Endothelial cell of umbilical vein (primary cell): ENCODE data around the gene CDH15. TPM values are rescaled to one million over a fixed set of nuclear protein-coding genes. Genes with fewer than 3 reads are reported as not detected.

ENCODE experiments used
- BruUV-seq: library from RNA; stranded (reverse); fragments of 400-500 nt; replicated peaks from 2 replicates; lab custom pipeline; 2021; lab: Mats Ljungman, UMichigan
- CTCF ChIA-PET: fragments of 300-600, 350-600 bp; sonication (Branson Sonifier 250); formaldehyde crosslinking; loops from one replicate; lab custom pipeline; 2021; ENCODE audit warnings: antibody characterized with exemption, inconsistent platforms; lab: Charles Lee
- POLR2A ChIA-PET: fragments of 300-600, 350-600 bp; sonication (Branson Sonifier 250); formaldehyde crosslinking; loops from one replicate; lab custom pipeline; 2021; ENCODE audit warnings: antibody characterized with exemption, inconsistent platforms; lab: Charles Lee
- DNase-seq: peaks from one replicate; pipeline ENCODE4 v3.0.0-alpha.2; 2011; ENCODE audit warnings: low read depth, low spot score
- FAIRE-seq: peaks from 2 replicates; lab custom pipeline; 2011; peaks lifted over from hg19 to GRCh38; lab: Jason Lieb, UNC
- H2AFZ ChIP-seq: 2 replicates; pipeline ENCODE4 v1.6.0; 2012; ENCODE audit warnings: low read depth, low read length, control low read depth, inconsistent platforms
- H3K27ac ChIP-seq: 2 replicates; pipeline ENCODE4 v1.5.1; 2011; ENCODE audit warnings: low read depth, mild to moderate bottlenecking, control low read depth, low read length, moderate library complexity; ENCODE audit not compliant: insufficient read depth
- H3K27me3 ChIP-seq, 2 experiments: 2 replicates each; pipeline versions ENCODE4 v1.6.0 to v1.6.1; 2011; ENCODE audit warnings: low read length in 2 of 2, mixed read lengths in 1 of 2; ENCODE audit not compliant: control insufficient read depth in 2 of 2, insufficient read depth in 2 of 2
- H3K36me3 ChIP-seq, 2 experiments: 2 replicates in 1 of 2; 3 replicates in 1 of 2; pipeline ENCODE4 v1.5.1; 2011; ENCODE audit warnings: low read length in 2 of 2, mild to moderate bottlenecking in 1 of 2, moderate library complexity in 1 of 2; ENCODE audit not compliant: control insufficient read depth in 2 of 2, insufficient read depth in 2 of 2; ENCODE audit errors: extremely low read depth in 1 of 2
- H3K4me1 ChIP-seq: 3 replicates; pipeline ENCODE4 v1.5.1; 2011; ENCODE audit warnings: mild to moderate bottlenecking, low read length; ENCODE audit not compliant: control insufficient read depth, insufficient read depth; ENCODE audit errors: extremely low read depth
- H3K4me2 ChIP-seq: 2 replicates; pipeline ENCODE4 v1.6.1; 2011; ENCODE audit warnings: low read length, control low read depth, mixed read lengths; ENCODE audit not compliant: insufficient read depth
- H3K4me3 ChIP-seq, 3 experiments: fragments of 200-600 bp in 1 of 3; sonication (generic), shearing (Covaris generic) in 1 of 3; replicated peaks in 1 of 3; 2 replicates each; pipeline ENCODE4 v1.5.1; 2011 to 2016; ENCODE audit warnings: control low read depth in 3 of 3, low read length in 3 of 3, mild to moderate bottlenecking in 2 of 3, inconsistent platforms in 1 of 3, low read depth in 1 of 3, moderate library complexity in 1 of 3; ENCODE audit not compliant: insufficient read depth in 1 of 3
- H3K79me2 ChIP-seq: 2 replicates; pipeline ENCODE4 v1.6.0; 2012; ENCODE audit warnings: low read length, inconsistent platforms; ENCODE audit not compliant: control insufficient read depth, insufficient read depth
- H3K9ac ChIP-seq: replicated peaks from 2 replicates; pipeline ENCODE3; 2011; ENCODE audit warnings: low read length, control low read depth; ENCODE audit not compliant: insufficient read depth; ENCODE audit errors: extremely low read depth
- H3K9me1 ChIP-seq: replicated peaks from 3 replicates; pipeline ENCODE4 v1.6.0; 2011; ENCODE audit warnings: mild to moderate bottlenecking, low read length; ENCODE audit not compliant: control insufficient read depth, insufficient read depth; ENCODE audit errors: extremely low read depth
- H3K9me3 ChIP-seq: replicated peaks from 2 replicates; pipeline ENCODE4 v1.5.1; 2012; ENCODE audit warnings: low read length, inconsistent platforms; ENCODE audit not compliant: control insufficient read depth, insufficient read depth
- H4K20me1 ChIP-seq: replicated peaks from 2 replicates; pipeline ENCODE3; 2011; ENCODE audit warnings: mild to moderate bottlenecking, low read length; ENCODE audit not compliant: control insufficient read depth, insufficient read depth; ENCODE audit errors: extremely low read depth
- CTCF ChIP-seq, 2 donors: IDR thresholded peaks; 1 replicate in 1 of 2; 2 replicates in 1 of 2; pipeline ENCODE4 v1.5.1; 2011; ENCODE audit warnings: low read length in 2 of 2, mild to moderate bottlenecking in 2 of 2, moderate library complexity in 2 of 2, control low read depth in 1 of 2, inconsistent platforms in 1 of 2, low read depth in 1 of 2; ENCODE audit not compliant: insufficient read depth in 1 of 2; ENCODE audit errors: extremely low read depth in 1 of 2
- EZH2 ChIP-seq: IDR thresholded peaks from 2 replicates; pipeline ENCODE4 v1.6.1; 2012; ENCODE audit warnings: borderline replicate concordance, low read depth, mild to moderate bottlenecking, moderate library complexity, low read length, inconsistent platforms; ENCODE audit not compliant: severe bottlenecking
- FOS ChIP-seq: IDR thresholded peaks from 2 replicates; pipeline ENCODE4 v1.6.1; 2011; ENCODE audit warnings: mild to moderate bottlenecking, low read length, moderate library complexity, borderline replicate concordance; ENCODE audit not compliant: insufficient read depth
- GATA2 ChIP-seq: IDR thresholded peaks from 2 replicates; pipeline ENCODE4 v1.7.0; 2011; ENCODE audit warnings: low read depth, mild to moderate bottlenecking, moderate library complexity, mixed read lengths, low read length; ENCODE audit not compliant: insufficient read length, insufficient read depth
- JUN ChIP-seq: IDR thresholded peaks from 2 replicates; pipeline ENCODE4 v1.6.1; 2011; ENCODE audit warnings: borderline replicate concordance, low read depth; ENCODE audit not compliant: insufficient read length, insufficient read depth
- MAX ChIP-seq: IDR thresholded peaks from 2 replicates; pipeline ENCODE4 v1.6.1; 2011; ENCODE audit not compliant: insufficient read depth, insufficient read length
- MYC ChIP-seq: IDR thresholded peaks from one replicate; pipeline ENCODE4 v1.6.1; 2011; ENCODE audit warnings: mild to moderate bottlenecking, low read depth, low read length
- POLR2A ChIP-seq: IDR thresholded peaks from 2 replicates; pipeline ENCODE4 v1.6.1; 2012; ENCODE audit warnings: low read depth, mild to moderate bottlenecking, control low read depth, low read length
- POLR2AphosphoS5 ChIP-seq: IDR thresholded peaks from 2 replicates; pipeline ENCODE4 v1.6.1; 2012; ENCODE audit warnings: low read depth, mild to moderate bottlenecking, control low read depth, low read length, moderate library complexity; ENCODE audit not compliant: insufficient read depth
- dilution Hi-C: fragments of 300-500 bp; cut with MboI; formaldehyde crosslinking; loops from one replicate; pipeline ENCODE4 v1.15.0; 2019; ENCODE audit warnings: low sequenced_read_pairs; ENCODE audit not compliant: extremely low pct_ligation_motif_present
- intact Hi-C: fragments of 100-400 bp; cut with micrococcal nuclease; formaldehyde crosslinking; loops from one replicate; pipeline ENCODE4 v1.10.0; 2022
- polyA plus RNA-seq, 4 experiments: library from polyadenylated mRNA; depleted of rRNA in 3 of 4; stranded (reverse) in 3 of 4; unstranded in 1 of 4; fragments of >200 nt; gene quantifications; 2 replicates each; pipeline versions ENCODE4 v1.2.1 to v1.2.3, GENCODE V29; 2011 to 2012; ENCODE audit warnings: missing spikeins in 1 of 4
- total RNA-seq: library from RNA; stranded (reverse); gene quantifications from 2 replicates; pipeline ENCODE4 v1.2.3, GENCODE V29; 2021

CDH15 gene
- total and polyA plus RNA-seq, 2 donors (not counting 3 experiments of a cell fraction or from before 2014, with no cell fraction given) = 0.44 TPM; not detected in 1

- no TSS peak for BruUV-seq
- CTCF ChIA-PET = no interaction called here
- Histone ChIP-seq H3K4me3 (no peak overlapping the region), H3K27ac (no peak overlapping the region), H3K9me3 (peaks cover 5% of the 10 kb centered on the region), H3K36me3 (peaks cover 0 to 31% of the 10 kb centered on the region in 2 experiments), H3K4me1 (no peaks in the 10 kb centered on the region), H3K4me2 (no peak overlapping the region), H3K27me3 (no peaks in the 10 kb centered on the region), H4K20me1 (no peaks in the 10 kb centered on the region), H3K9ac (no peak overlapping the region), H3K79me2 (no peaks in the 10 kb centered on the region), H2AFZ (no peak overlapping the region), H3K9me1 (no peaks in the 10 kb centered on the region)
- TF ChIP-seq POLR2AphosphoS5 = no peak
- no peak for TF ChIP-seq FOS
- TF ChIP-seq JUN = no peak
- TF ChIP-seq EZH2 = no peak
- TF ChIP-seq CTCF (IDR thresholded peaks at IDR 0.05; ENCODE audit: extremely low read depth in 1 of 2, insufficient read depth in 1 of 2, low read depth in 1 of 2, low read length in 2 of 2) = no peak
- no peak for TF ChIP-seq MAX
- TF ChIP-seq MYC = no peak
- no peak for TF ChIP-seq POLR2A
- TF ChIP-seq GATA2 = no peak
- intact Hi-C loops = no loop called here
- dilution Hi-C loops = no loop called here
- FAIRE-seq (no peak), DNase-seq (no peak)
- POLR2A ChIA-PET = no interaction called here
These were observed 62.3 kb downstream of the CDH15 start for GRCh38 chr16:89233678-89234490.
